OCI-LY3 (cell line): ENCODE results near the gene GPRC5D.

Experiments
- H2AFZ ChIP-seq: fragments of 200-600, 300-600 bp; shearing (Covaris generic); 2 replicates; pipeline ENCODE4 v1.6.0; 2014; ENCODE audit warnings: antibody characterized with exemption, low read depth, low read length
- H3K27ac ChIP-seq: fragments of 200-600, 300-600 bp; sonication (generic); 2 replicates; pipeline ENCODE4 v1.5.1; 2014; ENCODE audit warnings: mild to moderate bottlenecking, low read length, moderate library complexity, mixed read lengths
- H3K27me3 ChIP-seq: fragments of 200-600, 300-600 bp; sonication (generic); 2 replicates; pipeline ENCODE4 v1.6.1; 2014; ENCODE audit warnings: low read depth, low read length, mixed read lengths
- H3K36me3 ChIP-seq: fragments of 200-600, 300-600 bp; sonication (generic); replicated peaks from 2 replicates; pipeline ENCODE3; 2014; ENCODE audit warnings: low read depth, low read length, mixed read lengths
- H3K4me1 ChIP-seq: fragments of 300-600, 200-600 bp; sonication (generic); 2 replicates; pipeline ENCODE4 v1.6.1; 2014; ENCODE audit warnings: low read length, mixed read lengths
- H3K4me2 ChIP-seq: fragments of 200-600, 300-600 bp; sonication (generic); 2 replicates; pipeline ENCODE4 v1.6.1; 2014; ENCODE audit warnings: low read length, mixed read lengths
- H3K4me3 ChIP-seq: fragments of 300-600, 200-600 bp; sonication (generic); 2 replicates; pipeline ENCODE4 v1.5.1; 2014; ENCODE audit warnings: antibody characterized with exemption, mild to moderate bottlenecking, low read length, moderate library complexity
- H3K79me2 ChIP-seq: fragments of 300-600, 200-600 bp; shearing (Covaris generic); 2 replicates; pipeline ENCODE4 v1.6.1; 2014; ENCODE audit warnings: mild to moderate bottlenecking, low read length, mixed read lengths
- H3K9ac ChIP-seq: fragments of 300-600, 200-600 bp; shearing (Covaris generic); 2 replicates; pipeline ENCODE4 v1.6.0; 2014; ENCODE audit warnings: mild to moderate bottlenecking, low read length, moderate library complexity
- H3K9me3 ChIP-seq: fragments of 200-600, 300-600 bp; shearing (Covaris generic); 2 replicates; pipeline ENCODE4 v1.6.1; 2014; ENCODE audit warnings: low read length, mixed read lengths; ENCODE audit not compliant: insufficient read depth
- H4K20me1 ChIP-seq: fragments of 200-600, 300-600 bp; sonication (generic); 2 replicates; pipeline ENCODE4 v1.6.1; 2016; ENCODE audit warnings: low read length, mixed read lengths; ENCODE audit not compliant: insufficient read depth
- EZH2phosphoT487 ChIP-seq: fragments of 200-600 bp; shearing (Covaris generic); IDR thresholded peaks from 2 replicates; pipeline ENCODE4 v1.6.1; 2018; ENCODE audit warnings: antibody characterized with exemption, mixed run types, low read depth
- TF ChIP-seq, protein P1 (sequence below): fragments of 200-600, 300-600 bp; sonication (generic); IDR thresholded peaks from 2 replicates; pipeline ENCODE4 v1.5.1; 2014; ENCODE audit warnings: antibody characterized with exemption, low read length, low read depth

Gene GPRC5D

DNA sequence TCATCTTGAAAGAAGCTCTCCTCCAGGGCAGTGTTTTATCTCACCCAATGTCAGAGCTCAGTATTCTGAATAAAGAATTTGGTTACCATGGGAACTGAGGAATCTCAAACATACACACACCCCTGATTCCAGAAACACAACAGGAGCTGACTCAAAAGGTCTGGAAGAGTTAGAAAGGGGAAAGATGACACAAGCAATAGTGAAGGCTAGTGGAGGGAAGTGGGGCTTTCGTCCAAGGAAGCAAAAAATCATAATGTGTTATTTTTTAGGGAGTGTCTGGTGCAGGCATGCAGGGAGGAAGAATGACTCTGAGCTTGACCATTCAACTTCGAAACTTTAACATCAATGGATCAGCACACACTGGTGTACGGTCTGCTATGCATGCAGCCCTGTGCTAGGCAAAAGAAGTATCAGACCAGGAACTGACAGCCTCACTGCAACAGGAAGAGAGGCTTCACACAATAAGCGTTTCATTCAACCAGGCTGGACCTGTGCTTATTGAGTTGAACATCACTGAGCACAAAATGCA lies 27.8 kb upstream of the GPRC5D start:
- Histone ChIP-seq H3K9me3 (no peaks in the 10 kb centered on the region), H3K9ac (no peak overlapping the region), H3K4me3 (no peak overlapping the region), H3K27me3 (peaks cover 17% of the 10 kb centered on the region), H3K4me2 (no peak overlapping the region), H3K27ac (no peak overlapping the region), H3K79me2 (no peaks in the 10 kb centered on the region), H3K36me3 (no peaks in the 10 kb centered on the region), H3K4me1 (no peaks in the 10 kb centered on the region), H4K20me1 (no peaks in the 10 kb centered on the region), H2AFZ (no peak overlapping the region)
- TF ChIP-seq, protein P1, sequence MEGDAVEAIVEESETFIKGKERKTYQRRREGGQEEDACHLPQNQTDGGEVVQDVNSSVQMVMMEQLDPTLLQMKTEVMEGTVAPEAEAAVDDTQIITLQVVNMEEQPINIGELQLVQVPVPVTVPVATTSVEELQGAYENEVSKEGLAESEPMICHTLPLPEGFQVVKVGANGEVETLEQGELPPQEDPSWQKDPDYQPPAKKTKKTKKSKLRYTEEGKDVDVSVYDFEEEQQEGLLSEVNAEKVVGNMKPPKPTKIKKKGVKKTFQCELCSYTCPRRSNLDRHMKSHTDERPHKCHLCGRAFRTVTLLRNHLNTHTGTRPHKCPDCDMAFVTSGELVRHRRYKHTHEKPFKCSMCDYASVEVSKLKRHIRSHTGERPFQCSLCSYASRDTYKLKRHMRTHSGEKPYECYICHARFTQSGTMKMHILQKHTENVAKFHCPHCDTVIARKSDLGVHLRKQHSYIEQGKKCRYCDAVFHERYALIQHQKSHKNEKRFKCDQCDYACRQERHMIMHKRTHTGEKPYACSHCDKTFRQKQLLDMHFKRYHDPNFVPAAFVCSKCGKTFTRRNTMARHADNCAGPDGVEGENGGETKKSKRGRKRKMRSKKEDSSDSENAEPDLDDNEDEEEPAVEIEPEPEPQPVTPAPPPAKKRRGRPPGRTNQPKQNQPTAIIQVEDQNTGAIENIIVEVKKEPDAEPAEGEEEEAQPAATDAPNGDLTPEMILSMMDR = no peak
- TF ChIP-seq EZH2phosphoT487 = no peak

DNA sequence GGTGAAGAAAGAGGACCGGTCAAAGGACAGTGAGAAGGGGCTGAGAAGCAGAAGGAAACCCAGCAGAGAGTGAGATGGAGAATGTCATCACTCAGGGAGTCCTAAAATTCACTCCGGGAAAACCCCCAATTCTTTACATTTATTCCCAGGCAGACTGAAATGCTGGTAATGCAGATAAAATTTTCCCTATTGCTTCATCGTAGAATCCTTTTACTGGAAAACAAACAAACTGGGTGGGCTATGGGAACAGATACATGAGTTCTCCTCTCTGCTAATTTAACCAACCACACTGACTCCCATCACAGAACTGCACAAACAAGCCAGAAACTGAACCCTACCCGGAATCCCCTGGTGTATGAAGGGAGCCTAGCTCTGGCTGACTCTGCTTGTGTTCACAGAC lies 27.2 kb upstream of the GPRC5D start:
- Histone ChIP-seq H3K79me2 (no peaks in the 10 kb centered on the region), H4K20me1 (no peaks in the 10 kb centered on the region), H3K27ac (no peak overlapping the region), H3K4me1 (no peaks in the 10 kb centered on the region), H3K4me3 (no peak overlapping the region), H3K4me2 (no peak overlapping the region), H3K36me3 (no peaks in the 10 kb centered on the region), H2AFZ (no peak overlapping the region), H3K27me3 (peaks cover 13% of the 10 kb centered on the region), H3K9me3 (no peaks in the 10 kb centered on the region), H3K9ac (no peak overlapping the region)
- TF ChIP-seq, protein P1 = no peak
- TF ChIP-seq EZH2phosphoT487 = no peak

DNA sequence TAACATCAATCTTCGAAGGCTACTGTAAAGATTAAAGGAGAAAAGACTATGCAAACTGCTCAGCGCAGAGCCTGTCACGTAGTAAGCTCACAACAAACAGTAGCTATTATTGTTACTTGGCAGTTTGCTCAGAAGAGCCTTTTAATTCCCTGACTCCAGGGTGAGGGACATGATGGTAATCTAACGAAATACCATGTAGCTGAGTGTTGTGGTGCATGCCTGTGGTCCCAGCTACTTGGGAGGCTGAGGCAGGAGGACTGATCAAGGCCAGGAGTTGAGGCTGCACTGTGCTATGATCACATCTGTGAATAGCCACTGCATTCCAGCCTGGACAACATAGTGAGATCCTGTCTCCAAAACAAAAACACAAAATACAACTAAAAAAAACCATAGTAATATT lies 25.3 kb upstream of the GPRC5D start:
- no peak for TF ChIP-seq EZH2phosphoT487
- TF ChIP-seq, protein P1 = no peak
- no peak overlapping the region for H3K4me3 ChIP-seq
- H3K36me3 ChIP-seq = no peaks in the 10 kb centered on the region
- no peaks in the 10 kb centered on the region for H3K79me2 ChIP-seq
- no peak overlapping the region for H2AFZ ChIP-seq
- no peak overlapping the region for H3K27ac ChIP-seq
- H3K4me2 ChIP-seq = no peak overlapping the region
- H4K20me1 ChIP-seq = no peaks in the 10 kb centered on the region
- H3K27me3 ChIP-seq = peaks cover 13% of the 10 kb centered on the region
- no peak overlapping the region for H3K9ac ChIP-seq
- H3K4me1 ChIP-seq = no peaks in the 10 kb centered on the region
- no peaks in the 10 kb centered on the region; the same call in 1 of the 2 replicates for H3K9me3 ChIP-seq

DNA sequence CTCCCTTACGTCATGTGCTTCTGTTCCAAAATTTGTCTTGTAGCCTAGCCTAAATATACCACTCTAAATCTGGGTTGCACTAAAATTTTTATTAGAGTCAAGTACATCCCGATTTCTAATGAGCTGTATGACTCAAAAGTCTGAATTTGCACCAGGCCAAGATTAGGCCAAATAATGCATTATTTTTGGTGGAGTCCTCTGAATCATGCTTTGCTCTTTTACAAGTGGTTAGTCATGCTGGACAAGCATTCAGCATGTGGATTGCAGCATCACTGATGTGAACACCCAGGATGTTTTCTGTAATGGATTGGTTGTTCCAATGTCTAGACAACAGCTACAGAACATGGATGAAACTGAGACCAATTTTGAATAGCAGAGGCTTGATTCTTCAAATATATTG lies 24.4 kb upstream of the GPRC5D start:
- Histone ChIP-seq H3K4me2 (no peak overlapping the region), H3K4me1 (no peaks in the 10 kb centered on the region), H3K27ac (no peak overlapping the region), H3K27me3 (peaks cover 13% of the 10 kb centered on the region), H3K4me3 (no peak overlapping the region), H4K20me1 (no peaks in the 10 kb centered on the region), H3K36me3 (no peaks in the 10 kb centered on the region), H2AFZ (no peak overlapping the region), H3K9me3 (no peaks in the 10 kb centered on the region; the same call in 1 of the 2 replicates), H3K79me2 (no peaks in the 10 kb centered on the region), H3K9ac (no peak overlapping the region)
- no peak for TF ChIP-seq EZH2phosphoT487
- TF ChIP-seq, protein P1 = no peak
